Body of pancreas (tissue), 4 donors: ENCODE results near the gene KIF16B. TPM values are rescaled to one million over a fixed set of nuclear protein-coding genes. Genes with fewer than 3 reads are reported as not detected.

Experiments
- ATAC-seq: fragments of 150-250 bp; one replicate; pipeline ENCODE4 v1.9.1; 2016
- DNase-seq, 4 donors: peaks; one replicate each; pipeline ENCODE4 v3.0.0-alpha.2; 2019
- H3K27ac ChIP-seq, 4 donors: fragments of 200-600 bp; sonication (generic); 1 replicate in 3 of 4; 2 replicates in 1 of 4; pipeline versions ENCODE4 v1.5.1 to v1.6.1; 2016 to 2019; ENCODE audit warnings: mild to moderate bottlenecking in 1 of 4, mixed read lengths in 1 of 4, moderate library complexity in 1 of 4
- H3K27me3 ChIP-seq, 2 donors: fragments of 200-600 bp; sonication (generic); one replicate each; pipeline ENCODE4 v1.6.0; 2016; ENCODE audit warnings: mild to moderate bottlenecking in 1 of 2
- H3K36me3 ChIP-seq, 2 donors: fragments of 200-600 bp; sonication (generic); replicated peaks in 1 of 2; 2 replicates each; pipeline ENCODE4 v1.5.1; 2016; ENCODE audit warnings: low read depth in 2 of 2; ENCODE audit not compliant: insufficient read depth in 1 of 2
- H3K4me1 ChIP-seq: fragments of 200-600 bp; sonication (generic); one replicate; pipeline ENCODE4 v1.6.0; 2016
- H3K4me3 ChIP-seq, 2 donors: fragments of 200-600 bp; sonication (generic); 1 replicate in 1 of 2; 2 replicates in 1 of 2; pipeline ENCODE4 v1.5.1; 2016 to 2019
- H3K9me3 ChIP-seq, 3 donors: fragments of 200-600 bp; sonication (generic); 1 replicate in 2 of 3; 2 replicates in 1 of 3; pipeline ENCODE4 v1.5.1; 2016
- POLR2A ChIP-seq, 3 donors: fragments of 450-650 bp; IDR thresholded peaks; one replicate each; pipeline ENCODE4 v1.6.1; 2016; ENCODE audit warnings: antibody characterized with exemption in 3 of 3, mild to moderate bottlenecking in 2 of 3
- WGBS, 2 donors: methylation state at CpG; one replicate each; pipeline ENCODE4 v1.1.5; 2017; 5-methylcytosine and 5-hydroxymethylcytosine counted together
- intact Hi-C: fragments of 100-400 bp; cut with DNase I; formaldehyde crosslinking; loops from one replicate; pipeline ENCODE4 v1.15.1; 2023
- total RNA-seq, 2 donors: library from RNA; depleted of rRNA; stranded (reverse); fragments of >200 nt; gene quantifications; one replicate each; pipeline ENCODE4 v1.1.0, GENCODE V29; 2016
- TF ChIP-seq, protein P1 (sequence below), 7 experiments: fragments of 450-650 bp in 4 of 7; fragments of 200-600 bp in 3 of 7; sonication (generic) in 3 of 7; IDR thresholded peaks; one replicate each; pipeline ENCODE4 v1.5.1; 2016 to 2019; ENCODE audit warnings: antibody characterized with exemption in 7 of 7

Gene KIF16B
- total RNA-seq, 2 donors from 2014 or later, result 13.7 to 55.0 TPM

GRCh38 chr20:16388731-16389130 is 184.5 kb downstream of the KIF16B start:
- H3K4me1 ChIP-seq, result peaks cover 11% of the 10 kb centered on the region
- ATAC-seq (no peak), DNase-seq (no peak)
- H3K9me3 ChIP-seq, result no peaks in the 10 kb centered on the region
- H3K27ac ChIP-seq, result no peak overlapping the region
- 95 to 96% methylated on average over 6 of the region's 6 CpGs for WGBS, 2 donors
- intact Hi-C loops, result no loop called here
- no peaks in the 10 kb centered on the region for H3K27me3 ChIP-seq
- no peak overlapping the region for H3K4me3 ChIP-seq
- TF ChIP-seq, protein P1, sequence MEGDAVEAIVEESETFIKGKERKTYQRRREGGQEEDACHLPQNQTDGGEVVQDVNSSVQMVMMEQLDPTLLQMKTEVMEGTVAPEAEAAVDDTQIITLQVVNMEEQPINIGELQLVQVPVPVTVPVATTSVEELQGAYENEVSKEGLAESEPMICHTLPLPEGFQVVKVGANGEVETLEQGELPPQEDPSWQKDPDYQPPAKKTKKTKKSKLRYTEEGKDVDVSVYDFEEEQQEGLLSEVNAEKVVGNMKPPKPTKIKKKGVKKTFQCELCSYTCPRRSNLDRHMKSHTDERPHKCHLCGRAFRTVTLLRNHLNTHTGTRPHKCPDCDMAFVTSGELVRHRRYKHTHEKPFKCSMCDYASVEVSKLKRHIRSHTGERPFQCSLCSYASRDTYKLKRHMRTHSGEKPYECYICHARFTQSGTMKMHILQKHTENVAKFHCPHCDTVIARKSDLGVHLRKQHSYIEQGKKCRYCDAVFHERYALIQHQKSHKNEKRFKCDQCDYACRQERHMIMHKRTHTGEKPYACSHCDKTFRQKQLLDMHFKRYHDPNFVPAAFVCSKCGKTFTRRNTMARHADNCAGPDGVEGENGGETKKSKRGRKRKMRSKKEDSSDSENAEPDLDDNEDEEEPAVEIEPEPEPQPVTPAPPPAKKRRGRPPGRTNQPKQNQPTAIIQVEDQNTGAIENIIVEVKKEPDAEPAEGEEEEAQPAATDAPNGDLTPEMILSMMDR (IDR thresholded peaks at IDR 0.05), result no peak
- TF ChIP-seq POLR2A (IDR thresholded peaks at IDR 0.05), result no peak
- no peaks in the 10 kb centered on the region for H3K36me3 ChIP-seq

GRCh38 chr20:16387666-16388065 is 185.6 kb downstream of the KIF16B start:
- ATAC-seq (no peak), DNase-seq (peak in 1 of 4 donors; percentile 12)
- Histone ChIP-seq H3K4me3 (no peak overlapping the region), H3K27me3 (no peaks in the 10 kb centered on the region), H3K9me3 (no peaks in the 10 kb centered on the region), H3K4me1 (peaks cover 5% of the 10 kb centered on the region), H3K27ac (no peak overlapping the region), H3K36me3 (no peaks in the 10 kb centered on the region)
- intact Hi-C loops, result no loop called here
- no peak for TF ChIP-seq POLR2A (IDR thresholded peaks at IDR 0.05)
- TF ChIP-seq, protein P1 (IDR thresholded peaks at IDR 0.05), result no peak
- 94 to 95% methylated on average over 6 of the region's 6 CpGs for WGBS, 2 donors

DNA sequence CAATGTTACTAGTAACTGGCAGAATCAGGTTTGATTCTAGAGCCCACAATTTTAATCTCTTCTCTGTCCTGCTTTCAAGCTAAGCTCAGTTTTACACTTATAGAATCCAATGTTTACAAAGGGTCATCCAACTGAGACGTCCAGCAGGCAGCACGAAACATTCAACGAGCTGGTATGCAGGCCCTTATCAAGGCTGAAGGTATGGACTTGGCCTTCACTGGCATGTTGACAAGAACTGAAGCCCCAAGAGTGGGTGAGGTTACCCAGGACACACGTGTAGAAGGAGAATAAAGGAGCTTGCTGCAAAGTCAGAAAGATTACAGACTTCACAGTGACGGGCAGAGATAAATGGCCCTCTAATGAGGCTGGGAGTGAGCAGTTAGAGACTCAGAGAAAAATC is 187.4 kb downstream of the KIF16B start:
- DNase-seq, result no peak
- TF ChIP-seq POLR2A (IDR thresholded peaks at IDR 0.05), result no peak
- H3K27me3 ChIP-seq, result no peaks in the 10 kb centered on the region
- H3K27ac ChIP-seq, result no peak overlapping the region
- H3K36me3 ChIP-seq, result no peaks in the 10 kb centered on the region
- no peak for ATAC-seq
- no peaks in the 10 kb centered on the region for H3K9me3 ChIP-seq
- intact Hi-C loops, result no loop called here
- no peaks in the 10 kb centered on the region for H3K4me1 ChIP-seq
- 71 to 72% methylated on average over 5 of the region's 5 CpGs for WGBS, 2 donors
- no peak overlapping the region for H3K4me3 ChIP-seq

GRCh38 chr20:16385462-16385861 is 187.8 kb downstream of the KIF16B start:
- Histone ChIP-seq H3K36me3 (no peaks in the 10 kb centered on the region), H3K27ac (no peak overlapping the region), H3K4me1 (no peaks in the 10 kb centered on the region), H3K4me3 (no peak overlapping the region), H3K9me3 (no peaks in the 10 kb centered on the region), H3K27me3 (no peaks in the 10 kb centered on the region)
- DNase-seq (no peak), ATAC-seq (no peak)
- intact Hi-C loops, result no loop called here
- TF ChIP-seq, protein P1 (IDR thresholded peaks at IDR 0.05), result no peak
- no peak for TF ChIP-seq POLR2A (IDR thresholded peaks at IDR 0.05)
- 87 to 90% methylated on average over 4 of the region's 4 CpGs for WGBS, 2 donors

GRCh38 chr20:16381444-16381843 is 191.8 kb downstream of the KIF16B start:
- H3K27ac ChIP-seq, result no peak overlapping the region
- H3K4me3 ChIP-seq, result no peak overlapping the region
- H3K4me1 ChIP-seq, result no peaks in the 10 kb centered on the region
- 75 to 78% methylated on average over 2 of the region's 2 CpGs for WGBS, 2 donors
- H3K36me3 ChIP-seq, result peaks cover 0 to 3% of the 10 kb centered on the region in 2 donors
- ATAC-seq (no peak), DNase-seq (no peak)
- no peaks in the 10 kb centered on the region for H3K27me3 ChIP-seq
- TF ChIP-seq, protein P1 (IDR thresholded peaks at IDR 0.05), result no peak
- TF ChIP-seq POLR2A (IDR thresholded peaks at IDR 0.05), result no peak
- intact Hi-C loops, result no loop called here
- no peaks in the 10 kb centered on the region for H3K9me3 ChIP-seq
